HG03159 (cell line): ENCODE results near the gene UTP18.
"Not testable (repeated sequence)": the region's sequence is repeated elsewhere in the genome, so short reads cannot be mapped to it uniquely, and the experiment has no call there.

Experiments used
- ATAC-seq: cut with Tn5 transposase; IDR thresholded peaks from one replicate; pipeline ENCODE4 v1.9.1; 2021; ENCODE audit warnings: mild to moderate bottlenecking, moderate library complexity; ENCODE audit not compliant: unreplicated experiment

UTP18 gene

GRCh38 chr17:51260237-51261023 is at the start of gene UTP18:
TSS of gene UTP18 (plus strand) at chr17:51260546. CDS start at chr17:51260585, 39 bp downstream.
- ATAC-seq, result peak; percentile 72

- ATAC-seq, result no peak
These were observed 45.4 kb upstream of the UTP18 start for GRCh38 chr17:51214920-51215319.

GRCh38 chr17:51217946-51218345 is 42.4 kb upstream of the UTP18 start:
- no peak for ATAC-seq

- ATAC-seq, result no peak
These were observed 39.0 kb upstream of the UTP18 start for GRCh38 chr17:51221322-51221721.

GRCh38 chr17:51224402-51225262 is 35.7 kb upstream of the UTP18 start:
- no peak for ATAC-seq

GRCh38 chr17:51225523-51225922 is 34.8 kb upstream of the UTP18 start:
- ATAC-seq, result not testable (repeated sequence)

- no peak for ATAC-seq
These were observed 32.2 kb upstream of the UTP18 start for GRCh38 chr17:51228161-51228560.

GRCh38 chr17:51229889-51230288 is 30.5 kb upstream of the UTP18 start:
- ATAC-seq, result no peak

GRCh38 chr17:51230306-51230705 is 30.0 kb upstream of the UTP18 start:
- no peak for ATAC-seq

GRCh38 chr17:51231999-51232398 is 28.3 kb upstream of the UTP18 start:
- no peak for ATAC-seq

GRCh38 chr17:51234162-51234561 is 26.2 kb upstream of the UTP18 start:
- no peak for ATAC-seq

GRCh38 chr17:51238255-51238887 is 22.0 kb upstream of the UTP18 start:
- peak; percentile 78 for ATAC-seq

- ATAC-seq, result no peak
These were observed 20.1 kb upstream of the UTP18 start for GRCh38 chr17:51240275-51240674.

GRCh38 chr17:51244041-51244440 is 16.3 kb upstream of the UTP18 start:
- no peak for ATAC-seq

GRCh38 chr17:51245535-51245934 is 14.8 kb upstream of the UTP18 start:
- ATAC-seq, result no peak

GRCh38 chr17:51250314-51250840 is 10.0 kb upstream of the UTP18 start:
- no peak for ATAC-seq

- ATAC-seq, result no peak
These were observed 9.3 kb upstream of the UTP18 start for GRCh38 chr17:51251010-51251409.

GRCh38 chr17:51255673-51256072 is 4.7 kb upstream of the UTP18 start:
- no peak for ATAC-seq

- ATAC-seq, result no peak
These were observed 4.2 kb upstream of the UTP18 start for GRCh38 chr17:51256101-51256500.

GRCh38 chr17:51257150-51258081 is 2.9 kb upstream of the UTP18 start:
- ATAC-seq, result no peak
